ENCODE measurements around the gene GTF2H3.

Gene GTF2H3

DNA sequence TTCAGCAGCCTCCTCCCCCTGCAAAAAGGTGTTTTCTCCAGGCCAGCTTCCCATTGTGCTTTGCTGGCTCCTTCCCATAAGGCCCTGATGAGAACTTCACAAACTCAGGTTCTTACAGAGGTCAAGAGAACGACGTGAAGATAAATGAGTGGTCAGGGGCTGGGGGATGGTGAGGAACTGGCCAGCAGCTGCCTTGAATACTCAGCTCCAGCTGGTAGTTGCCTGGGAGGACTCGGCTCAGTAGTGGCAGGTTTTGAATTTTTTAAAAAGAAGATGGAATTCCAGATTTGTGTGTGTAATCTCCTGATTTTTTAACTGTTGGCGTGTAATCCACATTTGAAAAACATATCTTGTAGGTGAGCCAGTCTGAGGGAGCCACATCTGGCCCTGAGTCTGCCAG lies 25.9 kb upstream of the GTF2H3 start:
- H3K27ac ChIP-seq (ENCODE audit: low read depth, low read length), result no peak overlapping the region
- H3K4me3 ChIP-seq (ENCODE audit: low read depth, low read length), result no peak overlapping the region
- no peak overlapping the region for H3K9ac ChIP-seq (ENCODE audit: low read depth, low read length)
- no peaks in the 10 kb centered on the region for H3K9me3 ChIP-seq (ENCODE audit: control insufficient read depth, insufficient read depth, low read length)
- H3K36me3 ChIP-seq (ENCODE audit: control insufficient read depth, insufficient read depth, low read length), result peaks cover 89% of the 10 kb centered on the region
- no peaks in the 10 kb centered on the region; the same call in 1 of the 2 replicates for H3K4me1 ChIP-seq (ENCODE audit: control insufficient read depth, insufficient read depth, low read length)
- no peaks in the 10 kb centered on the region for H3K27me3 ChIP-seq (ENCODE audit: control insufficient read depth, insufficient read depth, low read length)

DNA sequence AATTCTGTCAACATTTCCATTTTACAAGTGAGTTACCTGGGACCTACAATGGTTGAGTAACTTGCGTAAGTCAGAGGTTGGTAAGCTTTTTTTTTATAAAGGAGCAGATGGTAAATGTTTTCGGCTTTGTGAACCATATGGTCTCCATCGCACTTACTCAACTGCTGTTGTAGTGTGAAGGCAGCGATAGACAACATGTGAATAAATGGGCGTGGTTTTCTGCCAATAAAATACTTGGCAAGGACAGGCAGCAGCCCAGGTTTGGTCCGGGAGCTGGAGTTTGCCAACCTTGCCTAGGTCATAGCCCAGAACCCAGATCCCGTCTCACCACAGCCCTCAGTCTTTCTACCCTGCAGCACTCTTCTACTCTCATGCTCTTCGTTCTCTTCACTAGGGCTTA lies 25.4 kb upstream of the GTF2H3 start:
- H3K27ac ChIP-seq (ENCODE audit: low read depth, low read length), result no peak overlapping the region
- H3K9me3 ChIP-seq (ENCODE audit: control insufficient read depth, insufficient read depth, low read length), result no peaks in the 10 kb centered on the region
- peaks cover 93% of the 10 kb centered on the region for H3K36me3 ChIP-seq (ENCODE audit: control insufficient read depth, insufficient read depth, low read length)

DNA sequence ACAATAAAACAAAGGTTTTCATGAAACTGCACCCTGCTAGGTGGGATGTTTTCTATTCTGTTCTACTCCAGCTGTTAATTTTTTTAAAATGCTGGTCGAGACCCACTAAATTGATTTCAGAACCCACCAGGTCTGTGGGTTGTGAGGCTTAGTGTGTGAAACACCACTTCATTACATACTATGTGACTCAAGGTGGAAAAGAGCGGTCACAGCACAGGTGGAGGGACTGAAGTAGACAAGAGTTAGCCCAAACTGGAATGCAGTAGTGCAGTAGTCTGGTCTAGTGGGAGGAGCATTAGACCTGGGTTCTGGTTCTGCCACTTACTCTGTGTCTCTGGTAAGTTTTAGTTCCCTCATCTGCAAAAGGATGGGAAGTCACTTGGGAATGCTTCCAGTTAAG lies 19.5 kb upstream of the GTF2H3 start:
- no peaks in the 10 kb centered on the region for H3K27me3 ChIP-seq (ENCODE audit: control insufficient read depth, insufficient read depth, low read length)
- H3K4me1 ChIP-seq (ENCODE audit: control insufficient read depth, insufficient read depth, low read length), result no peaks in the 10 kb centered on the region
- H3K27ac ChIP-seq (ENCODE audit: low read depth, low read length), result no peak overlapping the region
- H3K9ac ChIP-seq (ENCODE audit: low read depth, low read length), result no peak overlapping the region
- peaks cover 92% of the 10 kb centered on the region for H3K36me3 ChIP-seq (ENCODE audit: control insufficient read depth, insufficient read depth, low read length)
- no peak overlapping the region for H3K4me3 ChIP-seq (ENCODE audit: low read depth, low read length)
- H3K9me3 ChIP-seq (ENCODE audit: control insufficient read depth, insufficient read depth, low read length), result no peaks in the 10 kb centered on the region

More for the DNA sequence above, 25.4 kb upstream of the GTF2H3 start:
- no peak overlapping the region for H3K9ac ChIP-seq (ENCODE audit: low read depth, low read length)
- no peaks in the 10 kb centered on the region for H3K27me3 ChIP-seq (ENCODE audit: control insufficient read depth, insufficient read depth, low read length)
- H3K4me3 ChIP-seq (ENCODE audit: low read depth, low read length), result no peak overlapping the region
- no peaks in the 10 kb centered on the region for H3K4me1 ChIP-seq (ENCODE audit: control insufficient read depth, insufficient read depth, low read length)

DNA sequence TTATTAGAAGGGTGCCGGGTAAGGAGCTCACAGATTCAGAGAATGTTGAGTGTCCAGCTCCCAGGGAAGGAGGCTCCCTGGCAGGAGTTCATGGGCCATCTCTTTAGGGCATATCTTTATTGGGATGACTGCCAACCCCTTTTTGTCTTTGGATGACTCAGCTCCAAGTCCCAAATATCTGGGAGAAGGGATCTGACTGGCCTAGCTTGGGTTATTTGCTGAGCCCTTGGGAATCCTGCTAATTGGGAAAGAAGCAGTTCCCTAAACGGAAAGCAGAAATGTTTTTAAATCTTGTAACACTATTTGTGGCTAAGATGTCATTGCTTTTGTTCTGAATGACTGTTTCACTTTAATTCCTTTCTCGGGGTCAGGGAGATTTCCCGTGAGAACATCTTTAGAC lies 19.1 kb upstream of the GTF2H3 start:
- no peak overlapping the region for H3K4me3 ChIP-seq (ENCODE audit: low read depth, low read length)
- H3K27me3 ChIP-seq (ENCODE audit: control insufficient read depth, insufficient read depth, low read length), result no peaks in the 10 kb centered on the region
- H3K4me1 ChIP-seq (ENCODE audit: control insufficient read depth, insufficient read depth, low read length), result no peaks in the 10 kb centered on the region
- no peaks in the 10 kb centered on the region for H3K9me3 ChIP-seq (ENCODE audit: control insufficient read depth, insufficient read depth, low read length)
- no peak overlapping the region for H3K27ac ChIP-seq (ENCODE audit: low read depth, low read length)
- peaks cover 92% of the 10 kb centered on the region for H3K36me3 ChIP-seq (ENCODE audit: control insufficient read depth, insufficient read depth, low read length)
- H3K9ac ChIP-seq (ENCODE audit: low read depth, low read length), result no peak overlapping the region

DNA sequence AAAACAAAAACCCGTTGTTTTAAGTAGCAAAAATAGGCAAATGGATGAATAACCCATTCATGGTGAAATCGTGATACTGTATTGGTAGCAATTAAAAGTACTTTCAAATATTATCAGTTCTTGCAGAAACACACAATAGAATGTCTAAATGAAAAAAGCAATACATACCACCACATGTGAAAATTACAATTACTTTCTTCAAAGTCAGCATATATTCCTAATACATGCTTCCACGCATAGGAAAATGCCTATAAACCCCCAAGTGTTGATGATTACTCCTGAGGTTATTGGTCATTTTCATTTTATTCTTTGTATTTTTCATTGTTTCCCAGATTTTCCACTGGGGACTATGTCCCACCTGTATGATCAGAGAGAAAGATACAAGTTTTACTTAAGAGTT lies 16.5 kb upstream of the GTF2H3 start:
- no peaks in the 10 kb centered on the region for H3K4me1 ChIP-seq (ENCODE audit: control insufficient read depth, insufficient read depth, low read length)
- peaks cover 95% of the 10 kb centered on the region for H3K36me3 ChIP-seq (ENCODE audit: control insufficient read depth, insufficient read depth, low read length)
- H3K27ac ChIP-seq (ENCODE audit: low read depth, low read length), result no peak overlapping the region
- H3K9ac ChIP-seq (ENCODE audit: low read depth, low read length), result no peak overlapping the region
- H3K9me3 ChIP-seq (ENCODE audit: control insufficient read depth, insufficient read depth, low read length), result no peaks in the 10 kb centered on the region
- no peak overlapping the region for H3K4me3 ChIP-seq (ENCODE audit: low read depth, low read length)
- no peaks in the 10 kb centered on the region for H3K27me3 ChIP-seq (ENCODE audit: control insufficient read depth, insufficient read depth, low read length)

DNA sequence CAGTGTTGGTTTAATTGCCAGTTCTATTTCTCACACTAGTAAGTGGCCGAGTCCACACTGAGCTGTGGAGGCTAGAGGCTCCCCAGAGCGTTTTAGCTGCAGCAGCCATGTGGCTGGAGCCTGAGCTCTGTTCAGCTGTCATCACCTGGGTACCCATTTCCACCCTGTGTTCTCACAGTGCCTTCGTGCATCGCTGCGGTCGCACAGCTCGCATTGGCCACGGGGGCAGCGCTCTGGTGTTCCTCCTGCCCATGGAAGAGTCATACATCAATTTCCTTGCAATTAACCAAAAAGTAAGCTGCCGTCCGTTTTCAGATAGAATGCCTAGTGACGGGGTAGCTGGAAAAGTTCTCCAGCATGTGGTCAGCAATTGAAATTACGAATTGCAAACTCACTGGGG lies 16.0 kb upstream of the GTF2H3 start:
- H3K4me1 ChIP-seq (ENCODE audit: control insufficient read depth, insufficient read depth, low read length), result no peaks in the 10 kb centered on the region
- H3K9ac ChIP-seq (ENCODE audit: low read depth, low read length), result no peak overlapping the region
- no peak overlapping the region for H3K4me3 ChIP-seq (ENCODE audit: low read depth, low read length)
- no peaks in the 10 kb centered on the region for H3K27me3 ChIP-seq (ENCODE audit: control insufficient read depth, insufficient read depth, low read length)
- H3K36me3 ChIP-seq (ENCODE audit: control insufficient read depth, insufficient read depth, low read length), result peaks cover 95% of the 10 kb centered on the region
- no peak overlapping the region for H3K27ac ChIP-seq (ENCODE audit: low read depth, low read length)
- H3K9me3 ChIP-seq (ENCODE audit: control insufficient read depth, insufficient read depth, low read length), result no peaks in the 10 kb centered on the region

DNA sequence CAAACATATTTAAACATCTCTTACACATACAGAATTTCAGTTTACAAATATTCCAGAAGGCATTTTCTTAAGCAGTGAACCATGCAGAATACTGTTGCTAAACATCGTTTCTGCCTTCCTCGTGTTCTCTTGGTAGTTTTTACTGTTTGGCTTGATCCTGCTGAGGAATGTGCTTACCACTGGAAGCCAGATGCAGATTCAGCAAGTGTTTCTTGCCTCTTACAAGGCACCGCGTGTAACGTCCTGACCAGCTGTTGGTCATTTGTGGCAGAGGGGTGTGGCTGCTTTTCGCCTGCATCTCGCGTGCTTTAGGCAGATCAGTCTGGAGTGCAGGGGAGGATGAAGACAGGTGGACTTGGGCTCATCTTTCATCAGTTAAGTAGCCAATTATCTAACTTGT lies 12.5 kb upstream of the GTF2H3 start:
- Histone ChIP-seq H3K9ac (ENCODE audit: low read depth, low read length) (no peak overlapping the region), H3K27me3 (ENCODE audit: control insufficient read depth, insufficient read depth, low read length) (no peaks in the 10 kb centered on the region), H3K36me3 (ENCODE audit: control insufficient read depth, insufficient read depth, low read length) (peaks cover 89% of the 10 kb centered on the region), H3K4me1 (ENCODE audit: control insufficient read depth, insufficient read depth, low read length) (no peaks in the 10 kb centered on the region), H3K4me3 (ENCODE audit: low read depth, low read length) (no peak overlapping the region), H3K27ac (ENCODE audit: low read depth, low read length) (no peak overlapping the region), H3K9me3 (ENCODE audit: control insufficient read depth, insufficient read depth, low read length) (no peaks in the 10 kb centered on the region)

DNA sequence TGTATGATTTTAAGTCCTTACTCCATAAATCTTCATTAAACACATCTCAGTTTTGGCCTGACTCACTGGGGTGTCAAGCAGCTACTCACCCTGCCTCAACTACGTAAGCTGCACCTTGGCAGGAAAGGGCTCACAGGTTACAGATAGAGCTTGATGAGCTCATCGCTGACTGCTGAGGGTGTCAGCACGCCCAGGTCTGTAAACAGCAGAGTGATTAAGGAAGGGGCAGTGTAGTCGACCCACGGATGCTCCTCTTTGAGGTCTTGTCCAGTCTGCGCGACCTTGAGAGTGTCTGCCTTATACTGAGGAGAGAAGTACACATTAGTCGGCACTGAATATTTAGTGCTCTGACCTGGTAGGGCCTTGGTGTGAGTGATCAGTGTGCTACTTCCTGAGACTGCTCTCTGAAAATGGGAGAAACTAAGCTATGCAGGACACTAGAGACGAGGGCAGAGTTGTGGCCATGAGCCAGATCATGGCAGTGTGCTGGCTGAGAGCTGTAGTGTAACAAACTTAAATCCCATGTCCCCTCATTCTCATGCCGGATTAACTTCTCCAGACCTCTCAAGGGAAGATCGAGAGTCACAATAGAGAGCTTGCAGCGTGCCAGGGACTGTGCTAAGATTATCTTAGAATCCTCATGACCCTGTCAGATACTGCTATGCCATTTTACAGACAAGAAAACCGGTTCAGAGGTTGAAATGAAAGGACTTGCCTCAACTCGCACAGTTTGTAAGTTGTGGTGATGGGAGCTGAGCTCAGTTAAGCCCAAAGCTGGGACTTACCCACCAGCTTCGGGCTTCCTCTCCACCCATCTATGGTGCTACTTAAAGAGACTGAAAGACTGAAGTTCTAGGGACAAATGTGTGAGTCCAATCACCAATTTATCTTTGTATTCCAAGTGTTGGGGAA lies 11.8 kb upstream of the GTF2H3 start:
- Histone ChIP-seq H3K9ac (ENCODE audit: low read depth, low read length) (no peak overlapping the region), H3K27ac (ENCODE audit: low read depth, low read length) (no peak overlapping the region), H3K4me3 (ENCODE audit: low read depth, low read length) (no peak overlapping the region), H3K9me3 (ENCODE audit: control insufficient read depth, insufficient read depth, low read length) (no peaks in the 10 kb centered on the region), H3K36me3 (ENCODE audit: control insufficient read depth, insufficient read depth, low read length) (peaks cover 89% of the 10 kb centered on the region), H3K27me3 (ENCODE audit: control insufficient read depth, insufficient read depth, low read length) (no peaks in the 10 kb centered on the region), H3K4me1 (ENCODE audit: control insufficient read depth, insufficient read depth, low read length) (no peaks in the 10 kb centered on the region)

DNA sequence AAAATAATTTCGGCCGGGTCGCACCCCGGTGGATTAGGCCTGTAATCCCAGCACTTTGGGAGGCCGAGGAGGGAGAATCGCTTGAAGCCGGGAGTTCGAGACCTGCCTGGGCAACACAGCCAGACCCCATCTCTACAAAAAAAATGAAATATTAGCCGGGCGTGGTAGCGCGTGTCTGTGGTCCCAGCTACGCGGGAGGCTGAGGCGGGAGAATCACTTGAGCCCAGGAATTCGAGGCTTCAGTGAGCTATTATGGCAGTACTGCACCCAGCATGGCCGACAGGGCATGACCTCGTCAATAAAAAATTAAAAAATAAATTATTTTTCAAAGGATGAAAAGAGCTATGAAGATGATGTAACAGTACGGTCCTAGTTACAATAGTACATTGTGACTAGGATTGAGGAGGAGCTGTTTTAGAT lies 523 bp downstream of the GTF2H3 start:
- Histone ChIP-seq H3K27ac (ENCODE audit: low read depth, low read length) (peak overlapping the region; percentile 69), H3K9me3 (ENCODE audit: control insufficient read depth, insufficient read depth, low read length) (no peaks in the 10 kb centered on the region), H3K36me3 (ENCODE audit: control insufficient read depth, insufficient read depth, low read length) (peaks cover 20% of the 10 kb centered on the region), H3K4me3 (ENCODE audit: low read depth, low read length) (peak overlapping the region; percentile 91), H3K4me1 (ENCODE audit: control insufficient read depth, insufficient read depth, low read length) (peaks cover 6% of the 10 kb centered on the region), H3K9ac (ENCODE audit: low read depth, low read length) (peak overlapping the region; percentile 95), H3K27me3 (ENCODE audit: control insufficient read depth, insufficient read depth, low read length) (no peaks in the 10 kb centered on the region)

DNA sequence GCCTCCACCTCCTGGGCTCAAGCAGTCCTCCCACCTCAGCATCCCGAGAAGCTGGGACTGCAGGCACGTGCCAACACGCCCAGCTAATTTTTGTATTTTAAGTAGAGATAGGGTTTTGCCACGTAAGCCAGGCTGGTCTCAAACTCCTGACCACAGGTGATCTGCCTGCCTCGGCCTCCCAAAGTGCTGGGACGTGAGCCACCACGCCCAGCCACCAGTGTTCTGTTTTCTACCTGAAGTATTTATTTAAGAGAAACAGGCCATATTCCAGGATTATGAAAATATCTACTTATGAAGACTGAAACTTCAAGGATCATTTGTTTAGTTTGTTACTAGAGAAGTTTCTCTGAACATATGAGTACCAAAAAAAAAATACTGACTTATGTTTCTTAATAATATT lies 10.3 kb downstream of the GTF2H3 start:
- peaks cover 58% of the 10 kb centered on the region for H3K36me3 ChIP-seq (ENCODE audit: control insufficient read depth, insufficient read depth, low read length)
- H3K9me3 ChIP-seq (ENCODE audit: control insufficient read depth, insufficient read depth, low read length), result no peaks in the 10 kb centered on the region
- no peaks in the 10 kb centered on the region for H3K4me1 ChIP-seq (ENCODE audit: control insufficient read depth, insufficient read depth, low read length)
- H3K27me3 ChIP-seq (ENCODE audit: control insufficient read depth, insufficient read depth, low read length), result no peaks in the 10 kb centered on the region
- no peak overlapping the region for H3K27ac ChIP-seq (ENCODE audit: low read depth, low read length)
- H3K9ac ChIP-seq (ENCODE audit: low read depth, low read length), result no peak overlapping the region
- H3K4me3 ChIP-seq (ENCODE audit: low read depth, low read length), result no peak overlapping the region

DNA sequence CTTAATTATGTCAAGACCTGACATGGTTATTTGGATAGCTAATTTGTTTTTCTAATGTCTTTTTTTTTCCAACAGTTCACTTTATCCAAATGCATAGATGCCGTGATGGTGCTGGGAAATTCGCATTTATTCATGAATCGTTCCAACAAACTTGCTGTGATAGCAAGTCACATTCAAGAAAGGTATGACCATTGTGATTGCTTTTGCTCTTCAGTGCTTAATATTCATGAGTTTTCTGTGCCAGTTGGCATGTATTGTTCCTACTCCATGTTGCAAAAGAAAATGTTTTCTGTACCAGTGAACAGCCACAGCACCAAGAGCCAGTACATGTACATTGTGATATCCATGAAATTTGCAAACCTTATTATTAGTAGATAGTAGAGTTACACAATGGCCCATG lies 11.8 kb downstream of the GTF2H3 start:
- Histone ChIP-seq H3K4me3 (ENCODE audit: low read depth, low read length) (no peak overlapping the region), H3K27me3 (ENCODE audit: control insufficient read depth, insufficient read depth, low read length) (no peaks in the 10 kb centered on the region), H3K27ac (ENCODE audit: low read depth, low read length) (no peak overlapping the region), H3K4me1 (ENCODE audit: control insufficient read depth, insufficient read depth, low read length) (no peaks in the 10 kb centered on the region), H3K36me3 (ENCODE audit: control insufficient read depth, insufficient read depth, low read length) (peaks cover 66% of the 10 kb centered on the region), H3K9ac (ENCODE audit: low read depth, low read length) (no peak overlapping the region), H3K9me3 (ENCODE audit: control insufficient read depth, insufficient read depth, low read length) (no peaks in the 10 kb centered on the region)

Measured in HUES48 (cell line).